GM04503 (cell line): ENCODE results near the gene PTPN14.

ENCODE experiments used
- DNase-seq: peaks from one replicate; pipeline ENCODE4 v3.0.0-alpha.2; 2012; ENCODE audit warnings: low read depth

The PTPN14 gene

GRCh38 chr1:214330222-214330621, 221.2 kb downstream of the PTPN14 start:
- DNase-seq, result no peak

DNA sequence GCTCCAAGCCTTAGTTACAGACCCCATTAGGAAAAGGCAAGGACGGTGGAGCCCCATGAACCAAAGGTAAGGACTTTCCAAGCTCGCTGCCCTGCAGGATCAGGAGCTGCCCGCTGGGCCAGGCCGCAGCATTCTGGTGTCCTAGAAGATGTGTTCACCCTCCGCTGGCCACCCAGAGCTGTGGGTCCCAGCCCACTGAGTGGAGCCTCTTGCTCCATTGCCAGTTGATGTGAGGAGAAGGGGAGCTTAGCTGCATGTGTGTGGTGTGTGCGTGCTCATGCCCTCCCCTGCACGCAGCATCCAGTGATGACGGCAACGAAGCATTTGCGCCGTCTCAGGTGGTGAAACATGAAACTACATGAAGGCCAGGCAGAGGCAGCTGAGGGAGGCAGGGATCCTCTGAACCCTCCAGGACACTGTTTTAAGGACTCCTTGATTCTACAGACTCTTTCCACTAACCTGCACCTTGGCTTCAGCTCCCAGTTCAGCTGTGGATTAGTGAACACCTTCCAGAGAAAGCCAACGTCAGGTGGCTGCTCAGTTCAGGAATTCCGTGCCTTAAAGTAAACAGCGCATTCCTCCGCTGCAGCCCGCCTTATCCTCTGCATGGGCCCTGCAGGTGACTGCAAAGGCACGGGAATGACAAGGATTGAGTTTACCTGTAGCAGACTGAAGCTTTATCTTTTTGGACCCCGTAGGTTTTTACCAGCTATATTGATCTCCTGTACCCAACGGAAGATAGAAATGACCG, 221.8 kb downstream of the PTPN14 start:
- no peak for DNase-seq

- peak; percentile 34 for DNase-seq
These were observed 222.5 kb downstream of the PTPN14 start for GRCh38 chr1:214328770-214329469.

GRCh38 chr1:214327514-214327913, 223.9 kb downstream of the PTPN14 start:
- DNase-seq, result no peak

- DNase-seq, result no peak
These were observed 225.0 kb downstream of the PTPN14 start for GRCh38 chr1:214326406-214326805.

DNA sequence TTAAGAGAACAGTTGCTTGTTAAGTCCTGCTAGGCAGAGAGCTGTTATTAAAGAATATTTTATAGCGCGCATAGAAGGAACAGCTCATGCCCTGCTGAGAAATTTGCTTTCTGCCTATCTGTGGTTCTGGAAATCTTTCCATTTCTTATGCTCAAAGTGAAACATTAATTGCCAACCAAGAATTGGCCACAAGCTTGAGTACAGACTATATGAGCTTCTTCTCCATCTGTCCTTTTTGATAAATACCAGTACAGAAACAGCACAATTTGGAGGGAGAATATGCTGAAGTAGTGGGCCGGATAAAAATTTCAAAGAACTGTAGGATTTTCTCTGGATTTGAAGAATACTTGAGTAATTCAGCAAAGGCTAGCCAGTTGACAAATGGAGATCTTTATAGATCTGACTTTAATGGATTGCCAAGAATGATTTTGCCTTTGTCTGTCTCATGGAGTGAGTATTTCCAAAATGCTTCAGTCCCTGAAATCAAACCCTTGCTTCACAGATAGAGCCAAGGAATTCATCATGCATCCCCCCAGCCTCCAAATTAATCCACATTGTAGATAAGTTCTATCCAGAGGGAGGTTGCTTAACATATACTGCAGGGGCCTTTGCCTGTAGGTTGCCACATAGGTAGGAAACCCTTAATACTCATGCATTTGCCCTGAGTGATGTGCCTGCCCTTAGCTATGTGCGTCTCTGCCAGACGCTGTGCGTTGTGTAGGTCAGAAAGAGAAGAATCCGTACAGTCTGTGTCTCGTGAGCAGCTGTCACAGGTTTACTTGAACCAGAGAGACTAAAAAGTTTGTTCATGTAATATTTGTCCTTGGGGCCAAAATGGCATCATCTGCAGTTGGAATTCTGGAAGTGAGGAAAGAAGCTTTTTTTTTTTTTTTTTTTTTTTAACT, 226.3 kb downstream of the PTPN14 start:
- DNase-seq, result no peak

DNA sequence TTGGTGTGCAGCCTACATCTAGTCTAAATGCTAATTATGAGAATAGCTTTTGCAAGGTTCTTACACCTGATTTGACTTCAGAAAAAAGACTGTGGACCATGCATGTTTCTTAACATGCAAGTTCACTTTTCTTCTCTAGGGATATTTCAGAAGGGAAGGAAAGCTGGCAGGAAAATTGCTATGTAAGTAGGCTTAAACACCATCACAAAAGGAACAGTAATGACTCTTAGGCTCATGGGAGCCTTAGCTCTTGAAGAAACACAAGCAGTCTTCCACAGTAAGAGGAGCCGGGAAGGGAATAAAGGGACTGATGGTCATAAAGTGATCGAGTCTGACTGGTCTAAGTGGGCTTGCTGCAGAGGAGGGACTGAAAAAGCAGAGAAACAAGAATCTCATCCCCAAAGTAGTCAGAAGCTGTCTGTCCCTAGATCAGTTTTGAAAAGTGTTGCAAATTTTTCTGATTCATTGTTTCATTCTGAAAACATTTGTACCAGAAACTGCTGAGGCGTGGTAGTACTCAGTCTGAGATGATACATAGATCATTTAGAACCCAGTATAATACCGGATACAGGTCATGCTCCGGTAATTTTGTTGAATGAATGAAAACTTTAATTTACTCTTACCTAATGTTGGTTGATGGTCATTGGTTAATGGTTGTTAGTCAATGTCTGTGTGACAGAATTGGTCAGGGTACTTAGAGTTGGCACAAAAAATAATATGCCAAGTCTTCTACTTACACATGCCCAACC, 229.5 kb downstream of the PTPN14 start:
- no peak for DNase-seq

- no peak for DNase-seq
These were observed 231.5 kb downstream of the PTPN14 start for GRCh38 chr1:214319938-214320337.

GRCh38 chr1:214318956-214319736, 232.3 kb downstream of the PTPN14 start:
- DNase-seq, result no peak

GRCh38 chr1:214318356-214318755, 233.0 kb downstream of the PTPN14 start:
- DNase-seq, result no peak

GRCh38 chr1:214317734-214318133, 233.7 kb downstream of the PTPN14 start:
- DNase-seq, result no peak

GRCh38 chr1:214317300-214317699, 234.1 kb downstream of the PTPN14 start:
- DNase-seq, result no peak

- no peak for DNase-seq
These were observed 234.8 kb downstream of the PTPN14 start for GRCh38 chr1:214316593-214316992.

DNA sequence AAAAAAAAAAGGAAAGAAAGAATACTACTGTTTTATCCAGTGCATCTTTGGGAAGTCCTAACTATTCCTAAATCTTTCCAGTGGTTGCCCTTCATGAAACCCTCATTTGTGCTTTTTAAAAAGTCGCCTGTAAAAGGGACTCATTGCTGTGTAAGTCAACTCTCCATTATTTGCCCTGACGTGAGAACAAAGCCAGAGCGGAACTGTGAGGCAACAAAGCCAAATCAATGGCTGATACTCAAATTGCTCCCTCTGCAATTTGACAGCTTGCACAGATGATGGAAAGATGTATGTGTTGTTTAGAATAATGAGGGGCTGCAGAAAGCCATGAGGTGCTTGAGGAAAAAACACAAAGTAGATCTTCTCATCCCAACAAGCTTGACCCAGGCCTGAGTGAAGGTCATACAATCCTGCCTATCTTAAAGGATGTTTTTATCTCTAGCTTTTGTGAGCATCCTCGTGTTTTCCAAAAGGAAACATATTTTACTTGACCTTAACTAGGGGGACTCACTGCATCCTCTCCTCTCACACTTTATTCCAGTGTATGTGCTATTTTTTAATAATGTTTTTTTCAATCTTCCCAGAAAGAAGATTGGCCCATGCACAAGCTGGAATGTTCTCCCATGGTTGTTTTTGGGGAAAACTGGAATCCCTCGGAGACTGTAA, 237.1 kb downstream of the PTPN14 start:
- DNase-seq, result no peak

GRCh38 chr1:214312530-214313051, 238.8 kb downstream of the PTPN14 start:
- DNase-seq, result no peak

DNA sequence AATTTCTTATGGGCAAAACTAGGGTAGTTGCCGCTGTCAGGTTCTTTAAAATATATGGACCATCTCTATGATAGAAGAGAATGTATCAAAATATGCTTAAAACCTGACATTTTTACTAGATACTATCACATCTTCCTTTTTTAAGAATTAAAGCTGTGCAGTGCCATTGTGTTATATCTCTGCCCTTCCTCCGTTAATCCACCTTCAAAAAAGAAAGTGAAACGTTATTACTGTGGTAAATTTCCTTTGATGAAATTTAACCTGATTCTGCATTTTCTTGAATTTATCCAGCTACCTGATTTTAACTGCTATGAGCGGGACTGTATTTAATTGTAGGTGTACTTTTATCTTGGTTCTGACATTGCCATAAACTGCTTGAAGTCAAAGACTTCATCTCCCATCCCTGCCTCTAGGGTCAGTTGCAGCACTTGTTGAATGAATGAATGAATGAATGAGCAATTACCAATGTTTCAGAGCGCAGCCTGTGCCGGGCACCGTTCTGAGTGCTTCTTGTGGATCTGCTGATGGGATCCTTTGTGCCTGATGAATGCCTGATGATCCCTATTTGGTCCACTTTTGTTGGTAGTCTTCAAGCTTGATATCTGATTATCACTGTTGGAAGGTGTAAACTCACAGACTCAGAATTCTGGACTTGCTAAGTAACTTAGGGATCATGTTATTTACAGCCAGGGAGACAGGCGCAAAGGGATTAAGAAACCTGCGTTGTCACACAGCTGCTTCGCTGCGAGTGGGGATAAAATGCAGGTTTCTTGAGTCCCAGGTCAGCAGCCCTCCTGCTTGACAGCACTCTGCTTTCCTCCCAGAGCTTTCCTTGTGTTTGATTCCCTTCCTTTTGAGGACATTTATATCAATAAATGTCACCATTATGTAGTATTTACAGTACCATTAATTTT, 240.4 kb downstream of the PTPN14 start:
- DNase-seq, result no peak

DNA sequence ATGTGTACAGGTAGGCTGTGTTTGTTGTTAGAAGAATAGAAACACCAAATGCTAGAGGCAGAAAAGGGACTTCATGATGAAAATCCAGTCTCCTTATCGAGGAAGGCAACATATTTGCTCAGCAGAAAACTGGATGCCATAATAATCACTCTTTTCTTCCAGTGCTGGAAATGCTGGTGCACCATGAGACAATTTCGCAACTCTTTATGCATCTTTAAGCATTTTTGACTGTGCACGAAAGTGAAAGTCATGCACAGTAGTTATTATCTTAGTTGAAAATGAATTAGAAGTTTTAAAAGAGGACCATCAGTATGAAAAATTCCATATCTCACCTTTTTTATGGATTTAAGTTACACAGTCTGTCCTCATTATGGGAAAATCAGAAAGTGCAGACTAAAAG, 241.4 kb downstream of the PTPN14 start:
- DNase-seq, result no peak

DNA sequence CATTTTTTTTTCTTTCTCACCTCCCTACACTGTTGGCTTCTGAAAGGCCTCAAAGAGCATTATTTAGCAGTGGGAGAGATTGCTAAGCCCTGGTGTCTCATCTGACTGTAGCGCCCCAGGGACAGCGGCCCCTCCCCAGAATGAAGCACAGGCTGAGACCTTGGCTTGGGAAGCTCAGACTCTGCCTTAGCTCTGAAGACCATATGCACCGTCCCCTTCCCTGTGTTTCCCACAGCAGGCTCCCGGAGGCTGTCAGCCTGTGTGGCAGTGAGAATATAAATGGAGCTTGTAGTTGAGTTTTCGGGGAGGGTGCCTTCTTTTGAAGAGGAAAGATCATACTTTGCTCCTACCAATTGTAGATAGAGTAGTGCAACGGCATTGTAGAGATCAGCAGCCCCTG, 245.1 kb downstream of the PTPN14 start:
- no peak for DNase-seq

DNA sequence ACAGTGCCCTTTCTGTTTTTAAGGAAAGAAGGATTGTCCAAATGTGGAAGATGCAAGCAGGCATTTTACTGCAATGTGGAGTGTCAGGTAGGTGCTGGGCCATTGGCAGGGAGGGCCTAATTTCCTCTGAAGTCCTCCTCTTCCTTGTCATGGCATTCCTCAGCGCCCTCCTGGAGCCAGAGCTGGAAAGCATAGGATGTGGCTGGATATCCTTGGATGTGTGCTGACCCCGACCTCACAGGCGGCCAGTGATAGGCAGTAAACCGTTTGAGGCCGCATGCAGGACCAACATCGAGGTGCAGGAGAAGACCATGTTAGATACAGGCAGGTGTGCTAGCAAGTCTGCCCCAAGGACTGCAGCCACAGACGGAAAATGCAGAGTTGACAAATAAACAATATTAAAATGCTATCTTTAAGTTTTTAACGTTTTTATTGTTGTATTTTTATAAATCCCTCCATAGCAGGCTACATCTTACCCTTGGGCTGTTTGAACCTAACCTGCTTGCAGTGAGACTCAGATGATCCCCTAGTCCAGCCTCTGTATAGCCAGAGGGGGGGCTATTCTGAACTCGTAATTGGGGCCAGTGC, 246.1 kb downstream of the PTPN14 start:
- DNase-seq, result no peak
